Measurements from ENCODE around the gene SPAG16. TPM values are rescaled to one million over a fixed set of nuclear protein-coding genes. Genes with fewer than 3 reads are reported as not detected.

SPAG16 gene
- total and polyA plus RNA-seq, 9 donors = 17.3 to 29.0 (median 18.8) TPM

- no peaks in the 10 kb centered on the region for H3K36me3 ChIP-seq (ENCODE audit: control insufficient read depth, insufficient read depth, low read length)
- H3K4me3 ChIP-seq (ENCODE audit: low read length) = no peak overlapping the region
- H3K9me3 ChIP-seq (replicated peaks; ENCODE audit: control insufficient read depth, low read depth, low read length) = no peaks in the 10 kb centered on the region
- no peaks in the 10 kb centered on the region for H3K4me1 ChIP-seq (ENCODE audit: control insufficient read depth, insufficient read depth, low read length)
- no CpG with 5 or more reads among the region's 2 CpGs for WGBS (ENCODE audit: insufficient coverage)
- no peak overlapping the region for H3K27ac ChIP-seq (ENCODE audit: low read length)
- no peak for DNase-seq
- H3K27me3 ChIP-seq (ENCODE audit: control insufficient read depth, insufficient read depth, low read length) = no peaks in the 10 kb centered on the region
Observed at GRCh38 chr2:214232271-214232670, 948.0 kb downstream of the SPAG16 start.

DNA sequence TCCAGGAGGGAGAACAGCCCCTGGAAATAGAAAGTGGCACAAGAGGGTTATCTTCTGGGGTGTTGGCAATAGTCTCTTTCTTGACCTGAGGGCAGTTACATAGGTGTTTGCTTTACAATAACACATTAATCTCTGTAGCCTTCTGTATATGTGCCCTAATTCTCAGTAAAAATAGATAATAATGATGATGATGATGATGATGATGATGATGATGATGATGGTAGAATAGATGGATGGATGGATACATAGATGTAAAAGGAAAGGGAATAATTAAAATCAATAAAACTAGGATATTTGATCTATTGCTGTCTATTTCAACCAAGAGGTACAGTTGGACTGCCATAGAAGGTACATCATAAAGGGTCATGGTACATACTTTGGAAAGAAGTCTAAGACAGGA, 948.9 kb downstream of the SPAG16 start:
- Histone ChIP-seq H3K36me3 (ENCODE audit: control insufficient read depth, insufficient read depth, low read length) (no peaks in the 10 kb centered on the region), H3K4me1 (ENCODE audit: control insufficient read depth, insufficient read depth, low read length) (no peaks in the 10 kb centered on the region), H3K4me3 (ENCODE audit: low read length) (no peak overlapping the region), H3K27me3 (ENCODE audit: control insufficient read depth, insufficient read depth, low read length) (no peaks in the 10 kb centered on the region), H3K9me3 (replicated peaks; ENCODE audit: control insufficient read depth, low read depth, low read length) (no peaks in the 10 kb centered on the region), H3K27ac (ENCODE audit: low read length) (no peak overlapping the region)
- no peak for DNase-seq

DNA sequence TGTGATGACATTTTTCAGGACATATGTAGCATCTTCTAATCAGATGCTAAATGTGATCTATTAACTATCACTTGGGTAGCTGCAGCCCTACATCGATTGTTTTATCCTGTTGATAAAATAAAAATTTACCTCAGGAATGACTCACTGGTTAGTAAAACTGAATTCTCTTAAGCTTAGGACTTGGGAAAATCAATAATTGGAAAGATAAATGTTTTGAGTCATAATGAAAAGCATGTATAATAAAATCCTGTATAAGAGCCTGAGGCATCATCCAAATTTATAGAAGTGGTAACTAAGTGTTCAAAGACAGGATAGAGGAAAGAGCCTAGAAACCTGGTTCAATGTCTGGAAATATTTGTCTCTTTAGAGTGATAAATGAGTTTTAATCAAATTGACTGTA, 958.5 kb downstream of the SPAG16 start:
- H3K27me3 ChIP-seq (ENCODE audit: control insufficient read depth, insufficient read depth, low read length) = no peaks in the 10 kb centered on the region
- no peak for DNase-seq
- no peak overlapping the region for H3K27ac ChIP-seq (ENCODE audit: low read length)
- H3K9me3 ChIP-seq (replicated peaks; ENCODE audit: control insufficient read depth, low read depth, low read length) = no peaks in the 10 kb centered on the region
- no peak overlapping the region for H3K4me3 ChIP-seq (ENCODE audit: low read length)
- no peaks in the 10 kb centered on the region for H3K36me3 ChIP-seq (ENCODE audit: control insufficient read depth, insufficient read depth, low read length)
- H3K4me1 ChIP-seq (ENCODE audit: control insufficient read depth, insufficient read depth, low read length) = no peaks in the 10 kb centered on the region
- no CpG with 5 or more reads among the region's 1 CpG for WGBS (ENCODE audit: insufficient coverage)

DNA sequence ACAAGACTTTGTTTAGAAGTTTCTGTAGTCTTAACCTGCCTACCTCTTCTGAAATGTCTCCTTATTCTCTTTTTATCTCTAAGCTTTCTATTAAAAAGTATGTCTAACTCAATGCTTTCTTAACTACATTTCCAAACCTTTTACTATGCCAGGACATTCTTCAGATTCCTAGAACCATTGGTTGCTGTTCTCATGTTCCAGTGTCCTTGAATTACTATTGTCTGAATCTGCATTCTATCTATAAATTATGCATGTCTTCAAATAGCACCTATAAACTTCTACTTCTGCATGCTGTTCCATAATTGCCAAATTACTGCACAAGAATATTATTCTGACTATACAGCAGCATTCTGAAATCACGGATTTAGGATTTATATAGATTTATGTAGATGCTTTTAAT, 960.6 kb downstream of the SPAG16 start:
- Histone ChIP-seq H3K4me3 (ENCODE audit: low read length) (no peak overlapping the region), H3K4me1 (ENCODE audit: control insufficient read depth, insufficient read depth, low read length) (no peaks in the 10 kb centered on the region), H3K27ac (ENCODE audit: low read length) (no peak overlapping the region), H3K9me3 (replicated peaks; ENCODE audit: control insufficient read depth, low read depth, low read length) (no peaks in the 10 kb centered on the region), H3K36me3 (ENCODE audit: control insufficient read depth, insufficient read depth, low read length) (no peaks in the 10 kb centered on the region), H3K27me3 (ENCODE audit: control insufficient read depth, insufficient read depth, low read length) (no peaks in the 10 kb centered on the region)
- WGBS (ENCODE audit: insufficient coverage) = no CpG with 5 or more reads among the region's 1 CpG
- DNase-seq = peak; percentile 31

DNA sequence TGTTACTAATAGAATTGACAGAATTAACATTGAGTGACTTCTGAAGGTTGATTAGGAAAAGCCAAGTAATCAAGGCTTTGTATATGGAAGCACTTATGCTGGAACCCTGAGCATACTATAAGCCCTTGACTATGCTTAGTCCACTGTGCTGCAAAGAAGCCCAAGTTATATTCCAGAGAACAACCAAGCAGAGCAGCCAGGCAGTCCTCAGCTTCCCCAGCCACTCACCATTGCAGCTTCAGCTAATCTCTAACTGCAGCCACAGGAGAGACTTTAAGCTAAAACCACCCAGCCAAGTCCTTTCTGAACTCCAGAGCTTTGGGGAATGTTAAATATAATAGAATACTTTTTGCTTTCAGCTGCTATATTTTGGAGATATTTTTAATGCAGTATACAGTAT, 962.2 kb downstream of the SPAG16 start:
- Histone ChIP-seq H3K4me3 (ENCODE audit: low read length) (no peak overlapping the region), H3K27ac (ENCODE audit: low read length) (no peak overlapping the region), H3K36me3 (ENCODE audit: control insufficient read depth, insufficient read depth, low read length) (no peaks in the 10 kb centered on the region), H3K9me3 (replicated peaks; ENCODE audit: control insufficient read depth, low read depth, low read length) (no peaks in the 10 kb centered on the region), H3K4me1 (ENCODE audit: control insufficient read depth, insufficient read depth, low read length) (no peaks in the 10 kb centered on the region), H3K27me3 (ENCODE audit: control insufficient read depth, insufficient read depth, low read length) (no peaks in the 10 kb centered on the region)
- peak; percentile 10 for DNase-seq

- WGBS (ENCODE audit: insufficient coverage) = 70% methylated on average over 1 of the region's 3 CpGs
- Histone ChIP-seq H3K36me3 (ENCODE audit: control insufficient read depth, insufficient read depth, low read length) (no peaks in the 10 kb centered on the region), H3K27me3 (ENCODE audit: control insufficient read depth, insufficient read depth, low read length) (no peaks in the 10 kb centered on the region), H3K4me3 (ENCODE audit: low read length) (no peak overlapping the region), H3K9me3 (replicated peaks; ENCODE audit: control insufficient read depth, low read depth, low read length) (no peaks in the 10 kb centered on the region), H3K27ac (ENCODE audit: low read length) (no peak overlapping the region), H3K4me1 (ENCODE audit: control insufficient read depth, insufficient read depth, low read length) (no peaks in the 10 kb centered on the region)
- DNase-seq = no peak
Observed at GRCh38 chr2:214247531-214247930, 963.3 kb downstream of the SPAG16 start.

GRCh38 chr2:214255046-214255445, 970.8 kb downstream of the SPAG16 start:
- Histone ChIP-seq H3K4me1 (ENCODE audit: control insufficient read depth, insufficient read depth, low read length) (no peaks in the 10 kb centered on the region), H3K9me3 (replicated peaks; ENCODE audit: control insufficient read depth, low read depth, low read length) (no peaks in the 10 kb centered on the region), H3K4me3 (ENCODE audit: low read length) (no peak overlapping the region), H3K36me3 (ENCODE audit: control insufficient read depth, insufficient read depth, low read length) (no peaks in the 10 kb centered on the region), H3K27me3 (ENCODE audit: control insufficient read depth, insufficient read depth, low read length) (no peaks in the 10 kb centered on the region), H3K27ac (ENCODE audit: low read length) (no peak overlapping the region)
- WGBS (ENCODE audit: insufficient coverage) = no CpG with 5 or more reads among the region's 1 CpG
- DNase-seq = no peak

- Histone ChIP-seq H3K4me1 (ENCODE audit: control insufficient read depth, insufficient read depth, low read length) (no peaks in the 10 kb centered on the region), H3K4me3 (ENCODE audit: low read length) (no peak overlapping the region), H3K27me3 (ENCODE audit: control insufficient read depth, insufficient read depth, low read length) (no peaks in the 10 kb centered on the region), H3K9me3 (replicated peaks; ENCODE audit: control insufficient read depth, low read depth, low read length) (no peaks in the 10 kb centered on the region), H3K27ac (ENCODE audit: low read length) (no peak overlapping the region), H3K36me3 (ENCODE audit: control insufficient read depth, insufficient read depth, low read length) (no peaks in the 10 kb centered on the region)
- DNase-seq = no peak
- no CpG with 5 or more reads among the region's 1 CpG for WGBS (ENCODE audit: insufficient coverage)
Observed at GRCh38 chr2:214261683-214262082, 977.4 kb downstream of the SPAG16 start.

- no peak overlapping the region for H3K27ac ChIP-seq (ENCODE audit: low read length)
- WGBS (ENCODE audit: insufficient coverage) = 38% methylated on average over 1 of the region's 1 CpG
- H3K27me3 ChIP-seq (ENCODE audit: control insufficient read depth, insufficient read depth, low read length) = no peaks in the 10 kb centered on the region
- H3K9me3 ChIP-seq (replicated peaks; ENCODE audit: control insufficient read depth, low read depth, low read length) = no peaks in the 10 kb centered on the region
- no peak for DNase-seq
- H3K36me3 ChIP-seq (ENCODE audit: control insufficient read depth, insufficient read depth, low read length) = no peaks in the 10 kb centered on the region
- no peaks in the 10 kb centered on the region for H3K4me1 ChIP-seq (ENCODE audit: control insufficient read depth, insufficient read depth, low read length)
- no peak overlapping the region for H3K4me3 ChIP-seq (ENCODE audit: low read length)
Observed at GRCh38 chr2:214264171-214264570, 979.9 kb downstream of the SPAG16 start.

DNA sequence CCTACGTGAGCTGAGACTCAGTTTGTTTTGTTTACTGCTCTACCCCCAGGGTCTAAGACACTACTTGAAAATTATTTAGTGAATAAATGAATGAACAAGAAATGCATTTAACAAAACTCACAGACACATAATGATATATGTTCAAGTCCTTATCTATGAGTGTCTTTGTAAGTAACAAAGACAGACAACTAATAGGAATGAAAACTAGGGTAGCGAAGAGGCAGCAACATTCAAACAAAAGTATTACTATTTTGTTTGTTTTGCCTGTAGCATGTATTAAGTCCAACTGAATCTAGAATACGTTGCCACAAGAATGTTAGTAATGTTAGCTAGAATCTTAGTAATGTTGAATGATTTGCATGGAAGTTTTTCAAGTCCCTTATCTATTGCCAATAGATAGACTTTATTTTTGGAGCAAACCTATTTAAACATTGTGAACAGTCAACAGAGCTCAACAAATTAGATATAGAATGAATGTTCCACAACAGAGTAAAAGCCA, 981.8 kb downstream of the SPAG16 start:
- Histone ChIP-seq H3K36me3 (ENCODE audit: control insufficient read depth, insufficient read depth, low read length) (no peaks in the 10 kb centered on the region), H3K4me1 (ENCODE audit: control insufficient read depth, insufficient read depth, low read length) (no peaks in the 10 kb centered on the region), H3K27me3 (ENCODE audit: control insufficient read depth, insufficient read depth, low read length) (no peaks in the 10 kb centered on the region), H3K4me3 (ENCODE audit: low read length) (no peak overlapping the region), H3K9me3 (replicated peaks; ENCODE audit: control insufficient read depth, low read depth, low read length) (no peaks in the 10 kb centered on the region), H3K27ac (ENCODE audit: low read length) (no peak overlapping the region)
- WGBS (ENCODE audit: insufficient coverage) = no CpG with 5 or more reads among the region's 3 CpGs
- DNase-seq = no peak

GRCh38 chr2:214277880-214278279, 993.6 kb downstream of the SPAG16 start:
- Histone ChIP-seq H3K27ac (ENCODE audit: low read length) (no peak overlapping the region), H3K9me3 (replicated peaks; ENCODE audit: control insufficient read depth, low read depth, low read length) (no peaks in the 10 kb centered on the region), H3K27me3 (ENCODE audit: control insufficient read depth, insufficient read depth, low read length) (no peaks in the 10 kb centered on the region), H3K36me3 (ENCODE audit: control insufficient read depth, insufficient read depth, low read length) (no peaks in the 10 kb centered on the region), H3K4me3 (ENCODE audit: low read length) (no peak overlapping the region), H3K4me1 (ENCODE audit: control insufficient read depth, insufficient read depth, low read length) (no peaks in the 10 kb centered on the region)
- WGBS (ENCODE audit: insufficient coverage) = 81% methylated on average over 9 of the region's 9 CpGs
- DNase-seq = no peak
